Hematopoietic multipotent progenitor cell treated with erythropoietin and hydrocortisone succinate and interleukin-3 and kit ligand, for 6 days (in vitro differentiated cells): ENCODE measurements around the gene ONECUT2.

Source experiments
- DNase-seq: peaks from one replicate; pipeline ENCODE4 v3.0.0-alpha.2; 2015

ONECUT2 gene

DNA sequence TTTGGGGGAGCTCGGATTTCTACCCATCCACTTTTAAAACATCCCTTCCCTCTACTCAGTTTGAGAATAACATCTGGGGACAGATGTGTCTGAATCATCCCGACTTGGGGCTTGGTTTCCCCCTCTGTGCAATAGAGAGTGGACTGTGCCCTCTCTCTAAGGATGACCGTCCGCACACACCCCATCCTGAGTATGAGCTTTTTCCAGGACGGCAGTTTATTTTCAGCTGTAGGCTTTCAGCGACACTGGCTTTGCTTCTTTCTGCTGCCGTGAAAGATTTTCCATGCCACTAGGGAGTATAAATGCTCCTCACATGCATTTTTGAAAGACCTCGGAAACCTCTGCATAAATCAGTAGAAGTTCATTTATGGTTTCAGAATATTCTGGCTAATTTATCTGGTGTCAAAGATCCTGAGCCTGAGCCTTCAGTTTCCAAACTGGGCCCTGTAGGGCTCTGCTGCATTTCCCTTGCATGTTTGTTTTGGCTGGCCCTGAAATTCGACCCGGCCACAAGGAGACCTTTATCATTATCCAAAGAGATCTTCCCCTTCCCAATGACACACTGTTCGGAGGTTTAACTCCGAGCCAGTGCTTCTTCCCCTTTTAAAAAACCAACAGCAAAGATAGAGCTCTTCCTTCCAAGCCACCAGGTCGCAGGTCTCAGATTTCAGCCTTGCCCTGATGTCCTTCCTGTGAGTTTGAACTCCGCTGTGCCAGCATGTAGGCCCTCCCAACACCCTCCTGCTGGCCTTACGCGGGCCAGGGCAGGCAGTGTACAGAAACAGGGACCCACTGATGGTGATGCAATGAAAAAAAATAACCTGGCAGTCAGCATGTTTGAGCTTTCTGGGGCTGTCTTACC is 98.1 kb downstream of the ONECUT2 start:
- DNase-seq = no peak

DNA sequence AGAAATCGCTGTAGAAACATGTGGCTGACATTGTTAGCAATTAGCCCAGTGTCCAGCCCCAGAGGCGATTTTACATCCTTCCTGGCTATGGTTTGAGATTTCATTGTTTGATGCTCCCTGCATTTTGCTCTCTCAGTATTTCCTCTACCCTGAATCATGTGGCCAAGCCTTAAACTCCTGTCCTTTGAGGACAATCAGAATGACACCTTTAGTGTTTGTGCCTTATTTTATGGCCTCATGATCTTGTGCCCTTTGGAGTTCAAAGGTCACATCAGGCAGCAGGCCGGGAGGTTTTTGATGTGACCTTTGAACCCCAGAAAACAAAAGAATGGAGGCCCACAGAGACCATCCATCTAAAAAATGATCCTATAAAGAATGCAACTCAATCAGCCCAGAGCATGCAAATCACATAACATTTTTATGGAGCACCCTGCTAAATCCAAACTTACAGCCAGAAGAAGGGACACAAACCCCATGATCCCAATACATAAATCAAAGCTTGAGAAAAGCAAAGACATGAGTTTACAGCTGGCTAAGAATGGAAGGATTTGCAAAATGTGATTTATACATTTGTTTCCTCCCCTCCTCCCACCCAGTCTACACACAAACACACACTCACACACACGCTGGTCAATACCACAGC is 98.8 kb downstream of the ONECUT2 start:
- no peak for DNase-seq

DNA sequence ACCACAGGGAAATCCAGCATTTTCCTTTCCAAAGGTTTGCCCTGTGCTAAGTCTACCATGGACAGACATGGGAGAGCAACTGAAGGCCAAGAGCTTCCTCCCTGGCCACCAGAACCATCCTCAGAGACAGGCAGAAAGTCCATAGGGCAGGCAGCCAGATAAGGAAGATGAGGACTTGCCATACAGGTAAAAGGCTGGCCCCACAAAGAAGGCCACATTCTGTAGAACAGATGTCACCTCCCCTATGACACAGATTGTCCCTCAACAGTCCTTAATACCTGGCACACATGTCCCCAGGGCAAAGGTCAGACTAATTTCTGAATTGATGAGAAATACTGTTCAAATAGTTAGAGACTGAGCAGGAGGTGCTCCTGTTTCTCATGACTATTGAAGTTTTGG is 99.3 kb downstream of the ONECUT2 start:
- no peak for DNase-seq

DNA sequence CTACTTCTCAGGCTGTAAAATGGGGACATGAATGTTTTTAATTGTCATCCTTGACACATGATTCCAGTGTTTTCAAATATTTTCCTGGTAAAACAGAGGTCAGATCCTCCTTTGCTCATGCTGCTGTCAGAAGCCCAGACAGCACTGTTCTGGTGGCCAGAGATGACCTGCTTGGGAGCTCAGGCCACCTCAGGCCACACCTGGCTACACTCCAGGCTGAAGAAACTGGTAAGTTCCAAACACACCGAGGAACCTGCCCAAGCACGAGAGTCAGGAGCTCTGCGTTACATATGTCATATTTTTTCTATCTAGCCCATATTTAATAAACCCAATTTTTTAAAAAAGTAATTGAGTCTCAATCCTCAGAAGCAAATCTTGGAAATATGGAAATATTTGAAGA is 103.4 kb downstream of the ONECUT2 start:
- DNase-seq = no peak

DNA sequence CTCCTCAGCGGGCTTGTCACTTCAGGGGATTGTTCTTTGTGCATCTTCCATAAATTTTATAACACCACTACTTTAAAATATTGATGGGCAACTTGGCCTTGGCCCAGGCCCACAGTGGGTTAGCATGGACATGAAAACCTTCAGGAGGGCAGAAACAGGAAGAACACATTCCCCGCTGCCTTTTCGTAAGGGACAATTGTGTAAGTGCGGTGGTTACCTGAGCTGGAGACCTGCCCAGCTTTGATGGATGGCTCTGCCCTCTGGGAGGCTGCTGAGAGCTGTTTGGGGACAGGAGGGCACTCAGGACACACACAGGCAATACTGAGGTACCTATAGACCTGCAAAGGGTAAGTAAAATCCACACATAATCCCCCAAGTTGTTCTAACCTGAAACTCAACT is 104.5 kb downstream of the ONECUT2 start:
- DNase-seq = no peak
